ENCODE measurements around the gene EBF3.

DNA sequence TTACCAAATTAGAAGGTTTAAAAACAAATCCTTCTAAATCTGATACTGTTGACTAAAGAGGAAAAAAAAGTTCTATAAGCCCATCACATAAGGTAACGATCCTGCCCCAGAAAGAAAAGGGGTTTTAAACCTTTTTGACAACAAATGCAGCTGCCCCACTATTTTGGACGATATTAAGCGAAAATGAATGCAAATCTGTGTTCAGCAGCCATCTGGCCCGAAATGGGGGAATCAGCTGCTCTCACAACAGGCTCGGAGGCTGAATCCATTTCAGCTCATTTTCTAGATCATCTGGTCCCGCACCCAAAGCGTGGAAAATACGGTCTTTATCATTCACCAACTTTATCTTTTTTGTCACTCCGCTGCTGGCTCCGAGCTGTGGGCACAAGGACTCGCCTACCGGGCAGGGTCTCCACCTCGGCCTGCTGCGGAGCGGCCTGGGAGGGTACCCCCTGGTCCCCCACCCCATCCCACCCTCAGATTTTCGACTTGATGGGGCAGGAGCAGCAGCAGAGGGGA is 2.4 kb upstream of the EBF3 start:
- TF ChIP-seq, protein P1, sequence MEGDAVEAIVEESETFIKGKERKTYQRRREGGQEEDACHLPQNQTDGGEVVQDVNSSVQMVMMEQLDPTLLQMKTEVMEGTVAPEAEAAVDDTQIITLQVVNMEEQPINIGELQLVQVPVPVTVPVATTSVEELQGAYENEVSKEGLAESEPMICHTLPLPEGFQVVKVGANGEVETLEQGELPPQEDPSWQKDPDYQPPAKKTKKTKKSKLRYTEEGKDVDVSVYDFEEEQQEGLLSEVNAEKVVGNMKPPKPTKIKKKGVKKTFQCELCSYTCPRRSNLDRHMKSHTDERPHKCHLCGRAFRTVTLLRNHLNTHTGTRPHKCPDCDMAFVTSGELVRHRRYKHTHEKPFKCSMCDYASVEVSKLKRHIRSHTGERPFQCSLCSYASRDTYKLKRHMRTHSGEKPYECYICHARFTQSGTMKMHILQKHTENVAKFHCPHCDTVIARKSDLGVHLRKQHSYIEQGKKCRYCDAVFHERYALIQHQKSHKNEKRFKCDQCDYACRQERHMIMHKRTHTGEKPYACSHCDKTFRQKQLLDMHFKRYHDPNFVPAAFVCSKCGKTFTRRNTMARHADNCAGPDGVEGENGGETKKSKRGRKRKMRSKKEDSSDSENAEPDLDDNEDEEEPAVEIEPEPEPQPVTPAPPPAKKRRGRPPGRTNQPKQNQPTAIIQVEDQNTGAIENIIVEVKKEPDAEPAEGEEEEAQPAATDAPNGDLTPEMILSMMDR (IDR thresholded peaks at IDR 0.05; ENCODE audit: extremely low read depth in 1 of 2, insufficient read depth in 1 of 2, low read depth in 1 of 2, low read length in 2 of 2), result no peak
- no peak for TF ChIP-seq POLR2A (IDR thresholded peaks at IDR 0.05; ENCODE audit: low read depth, low read length)
- TF ChIP-seq MAX (IDR thresholded peaks at IDR 0.05; ENCODE audit: insufficient read depth, insufficient read length), result no peak
- TF ChIP-seq POLR2AphosphoS5 (IDR thresholded peaks at IDR 0.05; ENCODE audit: insufficient read depth, low read depth, low read length), result no peak
- peak; percentile 9 for TF ChIP-seq EZH2 (IDR thresholded peaks at IDR 0.05; ENCODE audit: borderline replicate concordance, low read depth, low read length, severe bottlenecking)
